Activated naive CD4-positive, alpha-beta T cell treated with Interleukin-2 at 50 U/mL for 16 hours (primary cell): ENCODE data around the gene DHX57.
"Not testable (repeated sequence)": the region's sequence is repeated elsewhere in the genome, so short reads cannot be mapped to it uniquely, and the experiment has no call there.

Experiments used
- DNase-seq: peaks from one replicate; pipeline ENCODE4 v3.0.0-alpha.2; 2020

DHX57 gene

GRCh38 chr2:38795016-38795415 lies 80.7 kb downstream of the DHX57 start:
- not testable (repeated sequence) for DNase-seq

GRCh38 chr2:38794235-38794946 lies 81.3 kb downstream of the DHX57 start:
- no peak for DNase-seq

DNA sequence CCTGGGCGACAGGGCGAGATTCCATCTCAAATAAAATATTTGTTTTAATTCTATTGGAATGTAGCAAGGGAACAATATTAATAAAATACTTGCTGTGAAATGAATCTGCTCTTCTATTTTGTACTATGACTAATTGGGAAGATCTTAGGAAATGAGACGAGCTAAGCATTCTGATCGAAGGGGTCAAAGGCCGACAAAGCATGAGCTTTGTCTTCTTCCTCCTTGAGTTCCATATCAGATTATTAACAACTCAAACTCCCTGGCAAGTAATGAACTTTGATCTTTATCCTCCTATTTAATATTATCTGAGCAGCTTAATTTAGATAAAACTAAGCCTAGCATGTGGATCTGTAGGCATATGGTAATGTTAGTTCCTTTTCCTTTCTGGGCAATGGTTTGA lies 82.2 kb downstream of the DHX57 start:
- DNase-seq = no peak

DNA sequence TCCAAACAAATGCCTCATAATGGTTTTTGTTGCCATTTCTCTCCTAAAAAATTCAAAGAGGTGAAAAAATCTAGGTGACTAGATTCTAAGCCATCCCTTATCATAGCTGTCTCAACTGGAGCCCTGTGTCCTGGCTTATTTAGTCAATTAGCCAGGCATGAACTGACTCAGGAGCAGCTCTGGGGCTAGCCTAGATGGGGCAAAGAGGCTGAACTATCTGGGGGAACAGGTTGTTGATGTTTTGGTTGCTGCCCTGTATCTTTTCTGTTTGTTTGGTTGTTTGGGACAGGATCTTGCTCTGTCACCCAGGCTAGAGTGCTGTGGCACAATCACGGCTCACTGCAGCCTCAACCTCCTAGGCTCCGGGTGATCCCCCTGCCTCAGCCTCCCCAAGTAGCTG lies 83.0 kb downstream of the DHX57 start:
- no peak for DNase-seq

- DNase-seq = not testable (repeated sequence)
Observed at GRCh38 chr2:38792321-38792720, 83.4 kb downstream of the DHX57 start.

- DNase-seq = no peak
Observed at GRCh38 chr2:38791744-38792143, 84.0 kb downstream of the DHX57 start.

GRCh38 chr2:38789691-38790090 lies 86.0 kb downstream of the DHX57 start:
- DNase-seq = no peak

- DNase-seq = no peak
Observed at GRCh38 chr2:38788306-38788705, 87.4 kb downstream of the DHX57 start.

- DNase-seq = no peak
Observed at GRCh38 chr2:38783586-38783985, 92.1 kb downstream of the DHX57 start.

DNA sequence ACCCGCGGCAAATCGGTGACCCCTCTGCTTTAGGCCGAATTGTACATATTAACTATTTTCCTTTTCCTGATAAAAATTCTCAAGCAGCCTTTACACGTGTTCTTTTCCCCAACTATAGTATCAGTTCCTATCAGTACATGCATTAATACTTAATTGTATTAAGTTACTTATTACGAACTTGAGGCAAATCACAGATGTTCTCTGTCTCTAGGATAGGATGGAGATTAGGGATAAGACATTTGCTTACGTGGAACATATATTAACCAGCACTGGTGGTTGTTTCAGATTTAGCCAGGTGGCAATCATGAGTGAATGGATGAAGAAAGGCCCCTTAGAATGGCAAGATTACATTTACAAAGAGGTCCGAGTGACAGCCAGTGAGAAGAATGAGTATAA lies 97.0 kb downstream of the DHX57 start:
- DNase-seq = no peak

DNA sequence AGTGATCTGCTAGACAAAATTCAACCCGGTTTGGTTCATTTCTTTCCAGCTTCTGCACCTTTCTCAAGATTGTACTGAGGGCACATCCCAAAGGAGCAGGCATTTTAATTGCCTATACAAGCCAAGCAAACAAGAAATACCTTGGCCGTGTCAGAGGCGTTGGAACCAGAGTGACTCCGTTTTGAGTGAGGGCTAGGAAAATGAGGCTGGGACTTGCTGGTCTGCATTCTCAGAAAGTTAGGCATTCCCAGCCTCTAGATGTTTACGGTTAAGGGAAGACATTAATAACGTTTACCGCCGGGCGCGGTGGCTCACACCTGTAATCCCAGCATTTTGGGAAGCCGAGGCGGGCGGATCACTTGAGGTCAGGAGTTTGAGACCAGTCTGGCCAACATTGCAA lies 99.2 kb downstream of the DHX57 start:
- DNase-seq = no peak

- no peak for DNase-seq
Observed at GRCh38 chr2:38775921-38776225, 99.9 kb downstream of the DHX57 start.

DNA sequence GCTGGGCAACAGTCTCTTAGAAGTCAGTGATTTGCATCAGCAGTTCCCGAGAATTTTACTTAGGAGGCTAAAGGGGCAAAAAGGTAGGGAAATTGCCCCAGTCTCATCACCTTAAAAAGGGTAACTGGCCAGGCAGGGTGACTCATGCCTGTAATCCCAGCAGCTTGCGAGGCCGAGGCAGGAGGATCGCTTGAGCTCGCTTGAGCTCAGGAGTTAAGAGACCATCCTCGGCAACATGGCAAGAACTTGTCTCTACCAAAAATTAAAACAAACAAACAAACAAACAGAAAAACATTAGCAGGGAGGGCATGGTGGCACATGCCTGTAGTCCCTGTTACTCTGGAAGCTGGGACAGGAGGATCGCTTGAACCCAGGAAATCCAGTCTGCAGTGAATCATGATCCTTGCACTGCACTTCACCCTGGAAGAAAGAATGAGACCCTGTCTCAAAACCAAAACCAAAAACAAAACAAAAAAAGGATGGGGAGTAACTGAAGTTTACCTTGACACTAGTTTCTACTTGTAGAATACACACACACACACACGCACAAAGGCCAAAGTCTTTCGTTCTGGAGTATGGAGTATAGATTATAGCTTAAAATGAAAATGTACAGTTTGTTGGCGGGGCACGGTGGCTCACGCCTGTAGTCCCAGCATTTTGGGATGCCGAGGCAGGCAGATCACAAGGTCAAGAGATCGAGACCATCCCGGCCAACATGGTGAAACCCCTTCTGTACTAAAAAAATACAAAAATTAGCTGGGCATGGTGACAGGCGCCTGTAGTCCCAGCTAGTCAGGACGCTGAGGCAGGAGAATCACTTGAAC lies 100.4 kb downstream of the DHX57 start:
- no peak for DNase-seq

- no peak for DNase-seq
Observed at GRCh38 chr2:38771632-38772031, 104.1 kb downstream of the DHX57 start.

DNA sequence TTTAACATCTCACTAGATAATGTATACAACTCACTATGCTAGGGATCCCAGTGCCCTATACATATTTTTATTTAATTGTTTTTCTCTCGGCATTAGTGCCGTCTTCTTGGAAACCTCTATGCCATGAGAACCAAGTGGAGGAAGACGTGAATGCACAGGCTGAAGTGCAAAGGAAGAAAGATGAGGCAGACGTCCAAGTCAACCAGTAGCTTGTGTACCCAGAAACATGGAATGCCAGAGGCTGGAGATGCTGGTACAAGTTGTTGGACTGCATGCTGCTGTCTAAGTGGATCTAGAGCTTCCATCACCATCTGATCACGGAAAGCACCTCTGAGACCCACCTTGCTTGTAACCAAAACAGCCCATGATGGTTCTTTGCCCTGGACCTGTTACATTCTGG lies 110.2 kb downstream of the DHX57 start:
- no peak for DNase-seq

DNA sequence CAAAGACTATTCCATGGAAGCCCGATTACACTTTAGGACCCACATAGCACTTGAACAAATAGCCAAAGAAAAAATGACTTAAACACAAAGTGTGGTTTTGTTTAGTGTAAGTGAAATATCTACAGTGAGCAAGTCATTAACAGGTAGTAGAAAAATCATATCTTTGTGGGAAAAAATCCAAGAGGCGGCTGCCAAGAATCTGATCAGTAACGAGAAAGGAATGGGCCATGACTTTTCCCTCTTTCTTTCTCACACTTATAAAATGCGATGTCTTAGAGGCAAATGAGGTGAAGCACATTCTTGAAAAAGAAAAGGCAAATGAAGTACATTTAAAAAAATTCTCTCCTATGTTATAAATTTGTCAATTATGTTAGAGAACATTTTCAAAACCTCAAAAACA lies 110.6 kb downstream of the DHX57 start:
- DNase-seq = no peak

- no peak for DNase-seq
Observed at GRCh38 chr2:38763728-38764127, 112.0 kb downstream of the DHX57 start.

GRCh38 chr2:38763228-38763627 lies 112.5 kb downstream of the DHX57 start:
- DNase-seq = no peak

- not testable (repeated sequence) for DNase-seq
Observed at GRCh38 chr2:38755891-38756290, 119.8 kb downstream of the DHX57 start.

- no peak for DNase-seq
Observed at GRCh38 chr2:38754506-38754905, 121.2 kb downstream of the DHX57 start.

DNA sequence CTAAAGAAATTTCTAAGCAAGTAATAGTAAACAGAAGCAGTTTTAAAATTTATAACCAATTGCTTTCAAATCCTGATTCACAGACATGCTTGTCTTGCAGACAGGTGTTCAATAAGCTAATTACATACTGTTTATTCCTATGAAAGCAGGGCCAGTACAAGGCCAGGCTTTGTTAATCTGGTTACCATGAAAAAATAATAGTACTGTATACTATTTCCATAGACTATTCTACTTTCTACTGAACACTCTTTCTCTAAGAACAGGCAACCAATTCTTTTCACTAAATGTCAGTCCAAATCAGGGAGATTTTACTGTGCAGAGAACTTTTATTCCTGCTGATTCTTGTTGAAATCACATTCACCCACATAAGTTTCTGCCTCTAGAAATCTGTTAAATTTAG lies 121.7 kb downstream of the DHX57 start:
- DNase-seq = no peak

GRCh38 chr2:38751596-38752410 lies 123.9 kb downstream of the DHX57 start:
- no peak for DNase-seq

DNA sequence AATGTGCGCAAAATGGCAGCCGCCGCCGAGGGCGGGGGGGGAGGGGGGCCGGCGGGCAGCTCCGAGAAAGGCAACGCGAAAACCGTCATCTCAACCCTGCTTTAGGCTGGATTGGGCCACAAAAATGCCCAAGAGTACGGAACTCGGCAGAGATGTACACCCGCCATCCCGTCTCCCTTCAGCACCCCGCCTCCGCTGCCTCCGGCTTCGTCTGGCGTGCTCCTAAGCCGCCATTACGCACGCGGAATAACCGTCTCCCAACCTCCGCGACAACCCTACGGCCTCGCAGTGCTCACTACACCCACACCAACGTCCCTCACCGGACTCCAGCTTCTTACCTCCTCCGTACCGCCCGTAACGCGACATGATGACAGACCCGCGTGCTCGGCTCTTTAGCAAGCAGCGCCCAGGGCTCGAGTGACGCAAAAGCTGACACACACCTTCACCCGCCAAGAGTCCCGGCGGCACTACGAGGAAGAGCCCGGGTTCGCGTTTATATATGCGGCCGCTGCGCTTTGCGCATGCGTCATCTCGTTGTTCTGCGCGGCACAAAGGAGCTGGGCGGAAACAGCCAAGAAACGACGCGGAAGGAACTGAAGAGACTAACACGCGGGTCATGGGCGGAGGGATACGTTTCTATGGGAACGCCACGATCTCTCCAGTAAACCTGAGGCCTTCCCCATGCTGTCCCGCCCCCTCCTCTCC lies 124.7 kb downstream of the DHX57 start, which contains the start of gene SRSF7:
TSS of gene SRSF7 (minus strand) at position 471 of the 705 bp plus-strand sequence. CDS start at position 366, 105 bp downstream.
- peak; percentile 96 for DNase-seq
